GM12801 (cell line): ENCODE results near the gene DNAJC7.

ENCODE experiments used
- CTCF ChIP-seq: IDR thresholded peaks from one replicate; pipeline ENCODE4 v1.5.1; 2011; ENCODE audit warnings: control low read depth; ENCODE audit not compliant: insufficient read length; ENCODE audit errors: extremely low read depth

DNAJC7 gene

GRCh38 chr17:41970901-41971331 is 46.3 kb downstream of the DNAJC7 start:
- TF ChIP-seq CTCF, result no peak

- TF ChIP-seq CTCF, result no peak
Measured at GRCh38 chr17:41968676-41969075, 48.6 kb downstream of the DNAJC7 start.

- no peak for TF ChIP-seq CTCF
Measured at GRCh38 chr17:41967921-41968578, 49.2 kb downstream of the DNAJC7 start.

GRCh38 chr17:41967141-41967920 is 49.9 kb downstream of the DNAJC7 start:
- TF ChIP-seq CTCF, result no peak

GRCh38 chr17:41966463-41967140 is 50.6 kb downstream of the DNAJC7 start, which contains the start of gene CNP:
TSS of gene CNP (plus strand) at chr17:41966795. CDS start at chr17:41966885, 90 bp downstream.
- TF ChIP-seq CTCF, result no peak

GRCh38 chr17:41965694-41966462 is 51.4 kb downstream of the DNAJC7 start:
- no peak for TF ChIP-seq CTCF
